IPS-11a (cell line): ENCODE measurements around the gene AK4.
A peak's percentile ranks its signal among the peaks of the same experiment; 100 is the strongest.
"Not testable (repeated sequence)": the region's sequence is repeated elsewhere in the genome, so short reads cannot be mapped to it uniquely, and the experiment has no call there.

Experiments
- H3K4me3 ChIP-seq: one replicate; pipeline ENCODE4 v1.5.1; 2013; ENCODE audit warnings: low read depth, low read length, control low read depth

Gene AK4

GRCh38 chr1:65148178-65148547 lies at the start of gene AK4:
AK4 (plus strand) TSS chr1:65148203; CDS start chr1:65148408, 205 bp downstream.
- peak within 1 kb of the TSS; percentile 66 for H3K4me3 ChIP-seq

DNA sequence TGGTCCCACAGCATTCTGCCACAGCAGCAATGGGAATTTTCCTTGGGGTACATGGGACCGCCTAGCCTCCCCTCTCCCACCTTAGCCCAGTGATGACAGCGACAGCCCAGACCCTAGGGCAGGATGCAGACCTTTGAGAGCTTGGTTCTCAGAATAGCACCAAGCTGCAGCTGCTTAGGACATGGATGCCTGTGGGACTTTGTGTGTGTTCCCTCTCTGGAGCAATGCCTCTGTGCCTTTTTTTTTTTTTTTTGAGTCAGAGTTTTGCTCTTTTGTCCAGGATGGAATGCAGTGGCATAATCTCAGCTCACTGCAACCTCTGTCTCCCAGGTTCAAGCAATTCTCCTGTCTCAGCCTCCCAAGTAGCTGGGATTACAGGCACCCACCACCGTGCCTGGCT lies 44.2 kb upstream of the AK4 start:
- no peak overlapping the region for H3K4me3 ChIP-seq

DNA sequence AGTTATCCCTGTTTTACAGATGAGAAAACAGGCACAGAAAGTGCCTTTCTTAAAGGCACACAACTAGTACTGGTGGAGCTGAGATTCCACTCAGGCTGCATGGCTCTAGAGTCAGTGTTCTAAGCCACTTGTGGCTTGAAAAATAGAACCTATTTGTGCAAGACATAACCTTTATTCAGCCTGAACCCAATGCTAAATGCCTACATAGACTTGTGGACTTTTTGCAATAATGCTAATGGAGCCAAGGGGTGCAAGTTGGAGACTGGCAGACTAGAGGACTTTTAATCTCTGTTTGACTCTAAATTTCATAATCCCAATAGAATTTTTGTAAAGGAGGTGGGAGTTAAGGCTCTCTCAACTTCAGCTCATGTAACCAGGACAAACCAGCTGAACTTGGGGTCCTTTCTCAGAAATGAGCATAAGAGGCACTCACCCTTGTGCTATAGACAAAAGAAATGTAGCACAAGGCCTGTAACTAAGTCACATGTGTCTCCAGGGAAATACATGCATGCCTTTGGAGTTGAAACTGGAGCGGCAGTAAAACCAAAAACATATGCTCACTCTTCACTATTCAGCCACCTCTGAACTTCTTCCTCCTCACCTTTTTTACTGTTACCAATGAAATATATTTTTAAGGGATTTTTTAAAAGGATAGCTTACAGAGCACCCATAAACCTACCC lies 43.0 kb upstream of the AK4 start:
- H3K4me3 ChIP-seq, result no peak overlapping the region

DNA sequence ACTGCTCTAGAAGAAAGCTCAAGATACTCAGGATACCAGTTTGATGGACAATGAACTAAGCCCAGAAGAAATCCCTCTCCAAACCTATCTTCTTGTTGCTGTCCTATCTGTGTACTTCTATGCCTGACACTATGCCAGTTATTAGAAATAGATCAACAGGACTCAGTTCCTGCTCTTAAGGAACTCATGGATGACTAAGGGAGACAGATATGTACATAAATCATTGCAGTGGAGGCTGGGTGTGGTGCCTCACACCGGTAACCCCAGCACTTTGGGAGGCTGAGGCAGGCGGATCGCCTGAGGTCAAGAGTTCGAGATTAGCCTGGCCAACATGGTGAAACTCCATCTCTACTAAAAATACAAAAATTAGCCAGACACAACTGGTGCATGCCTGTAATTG lies 42.4 kb upstream of the AK4 start:
- no peak overlapping the region for H3K4me3 ChIP-seq

DNA sequence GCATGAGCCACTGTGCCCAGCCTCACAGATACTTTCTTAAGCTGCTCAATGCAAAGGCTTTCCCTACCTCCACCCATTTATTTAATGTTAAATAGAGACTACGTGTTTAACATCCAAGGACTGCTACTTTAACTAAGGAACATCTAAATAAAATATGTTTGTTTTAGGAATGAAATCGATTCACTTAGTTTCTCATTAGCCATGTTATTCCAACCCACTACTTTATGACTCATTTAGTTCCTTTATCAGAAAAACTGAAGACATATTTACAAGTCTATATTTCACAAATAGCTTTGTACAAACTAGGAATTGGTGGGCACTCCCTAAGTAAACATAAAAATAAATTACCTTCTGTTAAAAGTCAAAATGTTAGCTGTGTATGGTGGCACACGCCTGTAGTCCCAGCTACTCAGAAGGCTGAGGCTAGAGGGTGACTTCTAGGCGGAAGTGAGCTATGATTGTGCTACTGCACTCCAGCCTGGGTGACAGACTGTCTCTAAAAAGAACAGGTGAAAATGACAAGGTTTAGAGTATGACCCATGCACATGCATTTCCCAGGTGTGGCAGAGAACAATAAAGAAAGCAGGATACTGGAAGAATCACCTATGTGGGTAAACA lies 39.9 kb upstream of the AK4 start:
- H3K4me3 ChIP-seq, result no peak overlapping the region

- no peak overlapping the region for H3K4me3 ChIP-seq
Measured at GRCh38 chr1:65109487-65109886, 38.5 kb upstream of the AK4 start.

DNA sequence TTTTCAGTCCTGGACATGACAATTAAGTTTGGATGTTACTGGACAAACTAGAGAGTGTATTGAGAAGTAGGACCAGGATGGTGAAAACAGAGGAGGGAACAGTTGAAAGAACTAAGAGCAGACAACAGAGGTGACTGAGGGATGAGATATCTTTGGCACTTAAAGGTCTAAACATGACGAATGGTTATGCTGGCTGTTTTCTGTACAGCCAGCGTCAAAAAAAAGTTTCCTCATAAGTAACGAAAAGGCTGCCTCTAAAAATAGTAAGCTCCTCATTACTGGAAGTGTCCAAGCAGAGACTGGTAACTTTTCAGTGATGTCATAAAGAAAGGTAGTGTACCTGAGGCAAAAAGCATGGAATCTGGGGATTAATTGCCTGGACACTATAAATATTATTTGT lies 35.2 kb upstream of the AK4 start:
- no peak overlapping the region for H3K4me3 ChIP-seq

- no peak overlapping the region for H3K4me3 ChIP-seq
Measured at GRCh38 chr1:65113298-65113697, 34.7 kb upstream of the AK4 start.

- H3K4me3 ChIP-seq, result no peak overlapping the region
Measured at GRCh38 chr1:65114322-65114721, 33.7 kb upstream of the AK4 start.

DNA sequence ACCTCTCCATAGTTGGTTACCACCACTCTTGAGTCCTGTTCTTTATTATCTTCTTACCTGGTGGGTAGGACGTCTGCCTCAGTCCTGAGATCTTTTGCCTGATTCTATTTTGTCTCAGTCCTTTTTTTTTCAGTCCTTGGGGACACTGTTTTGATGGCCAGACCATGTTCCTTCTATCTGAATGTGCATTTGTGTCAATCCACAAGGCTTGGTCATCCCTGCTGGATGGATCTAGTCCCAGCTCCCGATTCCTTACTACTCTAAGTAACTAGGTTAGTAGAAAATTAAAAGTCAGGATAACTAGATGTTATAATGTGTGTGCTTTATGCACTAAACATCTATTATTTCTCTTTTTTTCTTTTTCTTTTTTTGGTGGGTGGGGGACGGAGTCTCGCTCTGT lies 28.1 kb upstream of the AK4 start:
- H3K4me3 ChIP-seq, result no peak overlapping the region

DNA sequence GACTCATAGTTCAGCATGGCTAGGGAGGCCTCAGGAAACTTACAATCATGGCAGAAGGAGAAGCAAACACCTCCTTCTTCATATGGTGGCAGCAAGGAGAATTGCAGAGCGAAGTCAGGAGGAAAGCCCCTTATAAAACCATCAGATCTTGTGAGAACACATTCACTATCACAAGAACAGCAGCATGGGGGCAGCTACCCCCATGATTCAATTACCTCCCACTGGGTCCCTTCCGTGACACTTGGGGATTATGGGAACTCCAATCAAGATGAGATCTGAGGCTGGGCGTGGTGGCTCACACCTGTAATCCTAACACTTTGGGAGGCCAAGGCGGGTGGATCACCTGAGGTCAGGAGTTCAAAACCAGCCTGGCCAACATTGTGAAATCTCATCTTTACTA lies 18.9 kb upstream of the AK4 start:
- not testable (repeated sequence) for H3K4me3 ChIP-seq

GRCh38 chr1:65138524-65138923 lies 9.5 kb upstream of the AK4 start:
- H3K4me3 ChIP-seq, result no peak overlapping the region

DNA sequence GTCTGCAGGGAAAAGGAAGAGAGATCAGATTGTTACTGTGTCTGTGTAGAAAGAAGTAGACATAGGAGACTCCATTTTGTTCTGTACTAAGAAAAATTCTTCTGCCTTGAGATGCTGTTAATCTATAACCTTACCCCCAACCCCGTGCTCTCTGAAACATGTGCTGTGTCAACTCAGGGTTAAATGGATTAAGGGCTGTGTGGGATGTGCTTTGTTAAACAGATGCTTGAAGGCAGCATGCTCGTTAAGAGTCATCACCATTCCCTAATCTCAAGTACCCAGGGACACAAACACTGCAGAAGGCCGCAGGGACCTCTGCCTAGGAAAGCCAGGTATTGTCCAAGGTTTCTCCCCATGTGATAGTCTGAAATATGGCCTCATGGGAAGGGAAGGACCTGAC lies 8.2 kb upstream of the AK4 start:
- H3K4me3 ChIP-seq, result not testable (repeated sequence)

- H3K4me3 ChIP-seq, result no peak overlapping the region
Measured at GRCh38 chr1:65141394-65141793, 6.6 kb upstream of the AK4 start.

GRCh38 chr1:65141918-65142317 lies 6.1 kb upstream of the AK4 start:
- H3K4me3 ChIP-seq, result no peak overlapping the region

GRCh38 chr1:65143112-65143658 lies 4.8 kb upstream of the AK4 start:
- H3K4me3 ChIP-seq, result not testable (repeated sequence)

DNA sequence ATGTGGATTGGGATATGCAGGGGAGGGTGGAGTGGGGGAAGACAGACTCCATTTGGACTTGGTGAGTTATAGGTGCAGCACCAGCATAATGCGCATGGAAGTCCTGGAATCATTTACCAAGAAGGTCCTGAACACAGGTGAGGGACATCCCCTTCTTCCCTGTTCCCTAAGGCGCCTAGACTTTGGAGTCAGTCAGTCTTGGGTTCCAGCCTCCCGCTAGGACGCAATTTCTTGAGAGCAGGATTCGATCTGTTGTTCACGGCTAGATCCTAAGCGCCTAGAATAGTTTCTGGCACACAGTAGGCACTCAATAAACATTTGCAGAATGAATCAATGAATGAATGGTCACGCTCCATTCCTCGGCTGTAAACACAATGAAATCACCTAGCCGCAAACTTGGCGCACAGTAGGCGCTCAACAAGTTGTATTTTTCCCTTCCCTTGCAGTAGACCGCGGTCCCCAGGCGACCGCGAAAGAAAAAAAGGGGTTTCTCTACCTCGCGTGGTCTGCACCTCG lies 1.0 kb upstream of the AK4 start:
- H3K4me3 ChIP-seq, result peak overlapping the region; percentile 66

DNA sequence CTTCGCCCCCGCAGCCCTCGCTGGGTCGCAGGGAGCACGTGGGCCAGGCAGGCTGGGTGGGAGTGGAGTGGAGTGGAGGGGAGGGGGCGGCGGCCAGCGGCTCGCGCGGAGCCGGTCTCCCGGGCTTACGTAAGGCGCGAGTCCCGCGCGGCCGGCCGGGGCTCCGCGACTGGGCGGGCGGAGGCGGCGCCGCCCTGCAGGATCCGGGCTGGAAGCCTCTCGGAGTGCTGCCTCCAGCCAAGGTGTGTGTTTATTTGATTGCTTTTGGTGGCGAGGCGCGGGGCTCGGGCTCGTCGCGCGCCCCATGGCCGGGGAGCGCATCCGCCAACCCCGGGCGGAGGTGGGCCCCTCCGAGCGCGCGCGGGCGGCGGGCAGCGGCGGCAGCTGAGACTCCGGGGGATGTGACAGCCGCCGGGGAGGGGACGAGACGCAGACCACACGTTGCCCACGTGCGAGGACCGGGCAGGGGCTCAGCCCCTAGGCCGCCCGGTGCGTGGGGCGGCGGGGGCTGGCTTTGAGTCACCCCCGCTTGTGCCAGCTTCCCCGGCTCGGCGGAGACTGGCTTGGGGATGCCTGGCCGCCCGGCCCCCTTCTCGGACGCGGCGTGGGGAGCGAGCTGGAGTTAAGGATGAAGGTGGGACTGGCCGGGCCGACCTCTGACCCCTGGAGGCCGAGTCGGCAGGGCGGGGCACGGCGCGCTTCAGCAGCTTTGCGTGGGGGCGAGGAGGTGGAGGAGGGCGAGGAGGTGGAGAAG lies 402 bp upstream of the AK4 start:
- H3K4me3 ChIP-seq, result peak overlapping the region; percentile 66

- H3K4me3 ChIP-seq, result peak overlapping the region; percentile 63
Measured at GRCh38 chr1:65148548-65149350, 746 bp downstream of the AK4 start.

DNA sequence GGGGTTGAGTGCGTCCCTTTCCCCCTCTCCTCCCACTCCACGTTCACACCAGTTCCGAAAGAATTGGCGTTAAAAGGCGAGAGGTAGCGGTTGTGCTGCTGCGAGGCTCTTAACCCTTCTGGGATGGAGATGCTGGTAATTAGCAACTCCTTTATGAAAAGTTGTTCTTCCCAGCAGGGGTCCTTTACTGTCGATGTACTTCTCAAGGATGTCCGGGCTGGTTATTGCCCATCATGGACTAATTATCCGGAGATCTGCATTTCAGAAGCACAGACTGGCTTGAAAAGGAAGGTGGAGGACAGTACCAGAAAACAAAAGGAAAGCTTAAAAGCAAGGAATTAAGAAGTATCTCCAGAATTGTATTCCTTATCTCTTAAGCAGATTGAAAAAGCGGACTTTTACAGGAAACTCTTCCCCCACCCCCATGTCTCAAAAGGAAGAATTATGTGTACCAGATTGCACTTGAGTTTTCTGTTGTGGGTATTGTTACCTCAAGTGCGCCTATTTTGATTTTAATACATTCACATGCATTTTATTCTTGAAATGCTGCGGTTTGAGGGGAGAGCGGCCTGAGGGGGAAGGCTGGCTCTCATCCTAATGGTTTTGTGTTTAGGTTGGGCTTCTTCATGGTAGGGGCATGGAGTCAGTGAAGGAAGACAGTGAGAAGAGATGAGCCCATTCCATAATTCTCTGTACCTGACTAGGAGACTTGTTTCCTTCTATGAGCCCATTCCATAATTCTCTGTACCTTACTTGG lies 1.5 kb downstream of the AK4 start:
- H3K4me3 ChIP-seq, result peak overlapping the region; percentile 63
